Measurements from ENCODE around the gene TMEM171. TPM values are rescaled to one million over a fixed set of nuclear protein-coding genes. Genes with fewer than 3 reads are reported as not detected.

TMEM171 gene
- total RNA-seq, 4 donors from 2014 or later, result 22.3 to 74.6 (median 50.4) TPM

DNA sequence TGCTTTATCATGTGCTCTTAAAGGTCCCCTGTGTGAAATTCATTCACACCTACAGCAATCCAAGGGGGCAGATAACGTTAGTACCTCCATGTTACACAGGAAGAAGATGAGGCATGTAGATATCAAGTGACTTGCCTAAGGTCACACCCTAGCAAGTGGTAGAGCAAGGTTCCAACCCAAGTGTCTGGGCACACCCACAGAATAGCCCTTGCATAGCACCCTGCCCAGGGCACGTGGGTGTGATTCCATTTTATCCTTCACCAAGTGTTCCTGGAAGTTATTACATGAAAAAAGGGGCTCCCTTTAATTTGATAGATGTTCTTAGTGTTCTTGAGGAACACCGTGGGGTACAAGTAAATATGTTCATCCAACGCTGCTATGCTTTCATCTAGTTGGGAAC lies 4.9 kb downstream of the TMEM171 start:
- H3K27me3 ChIP-seq, result no peaks in the 10 kb centered on the region
- peaks cover 5 to 22% of the 10 kb centered on the region in 2 donors for H3K36me3 ChIP-seq
- H3K4me1 ChIP-seq, result peaks cover 16 to 17% of the 10 kb centered on the region in 2 donors
- DNase-seq, result no peak
- TF ChIP-seq POLR2A (IDR thresholded peaks at IDR 0.05), result no peak
- TF ChIP-seq, protein P1, sequence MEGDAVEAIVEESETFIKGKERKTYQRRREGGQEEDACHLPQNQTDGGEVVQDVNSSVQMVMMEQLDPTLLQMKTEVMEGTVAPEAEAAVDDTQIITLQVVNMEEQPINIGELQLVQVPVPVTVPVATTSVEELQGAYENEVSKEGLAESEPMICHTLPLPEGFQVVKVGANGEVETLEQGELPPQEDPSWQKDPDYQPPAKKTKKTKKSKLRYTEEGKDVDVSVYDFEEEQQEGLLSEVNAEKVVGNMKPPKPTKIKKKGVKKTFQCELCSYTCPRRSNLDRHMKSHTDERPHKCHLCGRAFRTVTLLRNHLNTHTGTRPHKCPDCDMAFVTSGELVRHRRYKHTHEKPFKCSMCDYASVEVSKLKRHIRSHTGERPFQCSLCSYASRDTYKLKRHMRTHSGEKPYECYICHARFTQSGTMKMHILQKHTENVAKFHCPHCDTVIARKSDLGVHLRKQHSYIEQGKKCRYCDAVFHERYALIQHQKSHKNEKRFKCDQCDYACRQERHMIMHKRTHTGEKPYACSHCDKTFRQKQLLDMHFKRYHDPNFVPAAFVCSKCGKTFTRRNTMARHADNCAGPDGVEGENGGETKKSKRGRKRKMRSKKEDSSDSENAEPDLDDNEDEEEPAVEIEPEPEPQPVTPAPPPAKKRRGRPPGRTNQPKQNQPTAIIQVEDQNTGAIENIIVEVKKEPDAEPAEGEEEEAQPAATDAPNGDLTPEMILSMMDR (IDR thresholded peaks at IDR 0.05), result no peak
- no peak overlapping the region for H3K4me3 ChIP-seq (replicated peaks in 1 of 3)
- H3K9me3 ChIP-seq, result no peaks in the 10 kb centered on the region
- no peak overlapping the region for H3K27ac ChIP-seq
- WGBS, 2 donors, result 86 to 91% methylated on average over 4 of the region's 4 CpGs
- intact Hi-C loops (cut with DNase I), result no loop called here

DNA sequence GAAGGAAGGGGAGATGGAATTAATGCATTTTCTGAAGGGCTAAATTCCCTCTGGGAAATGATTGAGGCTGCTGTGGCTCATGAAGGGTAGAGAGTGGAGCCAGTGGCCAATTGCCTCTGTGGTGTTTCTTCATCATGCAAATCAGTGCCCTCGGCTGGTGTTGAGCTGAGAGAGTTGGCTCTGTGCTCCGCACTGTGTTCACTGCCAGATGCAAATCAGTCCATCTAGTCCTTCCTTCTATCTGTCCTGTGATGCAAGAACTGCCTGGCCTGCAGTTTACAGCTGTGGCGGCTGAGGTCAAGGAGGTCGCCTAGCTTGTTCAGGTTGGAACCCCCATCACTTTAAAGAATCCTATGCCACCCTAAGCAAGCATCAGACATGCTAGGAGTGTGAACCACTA lies 6.0 kb downstream of the TMEM171 start:
- no peak for TF ChIP-seq POLR2A (IDR thresholded peaks at IDR 0.05)
- TF ChIP-seq, protein P1 (IDR thresholded peaks at IDR 0.05), result no peak
- no peak for DNase-seq
- intact Hi-C loops (cut with DNase I), result no loop called here
- Histone ChIP-seq H3K36me3 (peaks cover 5 to 22% of the 10 kb centered on the region in 2 donors), H3K27ac (no peak overlapping the region), H3K4me1 (peaks cover 16 to 17% of the 10 kb centered on the region in 2 donors), H3K4me3 (replicated peaks in 1 of 3) (no peak overlapping the region), H3K27me3 (no peaks in the 10 kb centered on the region), H3K9me3 (no peaks in the 10 kb centered on the region)
- 79 to 92% methylated on average over 4 of the region's 4 CpGs for WGBS, 2 donors

DNA sequence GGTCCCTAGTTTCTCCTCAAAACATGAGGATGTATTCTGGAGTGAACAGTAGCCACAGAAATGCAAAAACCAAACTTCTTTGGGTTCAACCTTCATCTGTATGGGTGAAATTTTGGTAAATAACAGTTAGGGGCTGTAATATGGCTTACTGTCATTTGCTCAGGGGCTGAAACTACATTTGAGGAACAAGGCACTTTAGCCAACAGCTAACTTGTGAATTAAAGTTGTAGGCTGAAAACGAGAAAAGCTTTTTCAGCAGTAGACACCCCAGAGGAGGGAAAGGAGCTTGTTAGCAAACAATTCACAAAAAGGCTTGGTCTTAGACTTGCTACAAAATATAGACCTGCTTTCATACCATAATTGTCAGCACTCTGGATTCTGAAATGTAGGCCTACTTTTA lies 6.6 kb downstream of the TMEM171 start:
- no peak for DNase-seq
- Histone ChIP-seq H3K27ac (no peak overlapping the region), H3K36me3 (peaks cover 5 to 22% of the 10 kb centered on the region in 2 donors), H3K9me3 (no peaks in the 10 kb centered on the region), H3K4me1 (peaks cover 15 to 16% of the 10 kb centered on the region in 2 donors), H3K27me3 (no peaks in the 10 kb centered on the region), H3K4me3 (replicated peaks in 1 of 3) (no peak overlapping the region)
- intact Hi-C loops (cut with DNase I), result no loop called here
- 80 to 93% methylated on average over 1 of the region's 1 CpG for WGBS, 2 donors
- TF ChIP-seq, protein P1 (IDR thresholded peaks at IDR 0.05), result no peak
- TF ChIP-seq POLR2A (IDR thresholded peaks at IDR 0.05), result no peak

DNA sequence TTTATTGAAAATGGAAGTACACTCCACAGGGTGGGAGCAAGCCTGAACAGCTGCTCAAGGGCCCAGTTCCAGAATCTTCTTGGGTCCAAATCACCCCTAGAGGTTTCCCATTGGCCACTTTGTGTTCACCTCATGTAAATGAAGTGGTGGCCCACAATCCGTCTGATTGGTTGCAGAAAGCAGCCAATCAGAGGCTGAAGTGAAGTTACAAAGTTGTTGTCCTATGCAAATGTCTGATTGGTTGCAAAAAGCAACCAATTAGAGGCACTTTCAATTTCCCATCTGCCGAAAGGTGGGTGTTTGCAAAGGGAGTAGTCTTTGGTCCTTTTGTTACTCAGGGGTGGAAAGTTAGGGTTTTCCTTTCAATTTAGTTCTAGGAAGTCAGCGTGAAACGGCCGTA lies 8.8 kb downstream of the TMEM171 start:
- Histone ChIP-seq H3K27me3 (no peaks in the 10 kb centered on the region), H3K4me3 (replicated peaks in 1 of 3) (no peak overlapping the region), H3K9me3 (no peaks in the 10 kb centered on the region), H3K36me3 (peaks cover 1 to 13% of the 10 kb centered on the region in 2 donors), H3K27ac (no peak overlapping the region), H3K4me1 (peaks cover 4 to 6% of the 10 kb centered on the region in 2 donors)
- intact Hi-C loops (cut with DNase I), result no loop called here
- WGBS, 2 donors, result 85 to 93% methylated on average over 5 of the region's 5 CpGs
- DNase-seq, result no peak
- TF ChIP-seq, protein P1 (IDR thresholded peaks at IDR 0.05), result no peak
- no peak for TF ChIP-seq POLR2A (IDR thresholded peaks at IDR 0.05)

DNA sequence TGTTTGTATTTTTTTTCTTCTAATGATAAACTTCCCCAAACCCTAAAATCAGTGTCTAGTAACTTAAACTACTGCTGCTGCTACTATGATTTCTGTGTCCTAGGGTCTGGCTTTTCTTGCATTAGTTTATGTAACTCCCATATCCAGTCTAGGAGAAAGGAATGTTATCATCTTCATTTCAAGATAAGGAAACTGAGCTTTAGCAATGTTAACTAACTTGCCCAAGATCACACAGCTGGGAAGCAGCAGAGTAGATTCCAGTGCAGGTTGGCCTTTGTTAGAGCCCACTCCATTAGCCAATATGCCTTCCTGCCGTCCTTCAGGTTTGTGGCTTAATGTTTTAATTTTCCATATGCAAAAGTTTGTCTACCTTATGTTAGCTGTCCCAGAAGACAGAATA lies 10.4 kb downstream of the TMEM171 start:
- H3K4me3 ChIP-seq (replicated peaks in 1 of 3), result no peak overlapping the region
- intact Hi-C loops (cut with DNase I), result no loop called here
- no peaks in the 10 kb centered on the region for H3K27me3 ChIP-seq
- no peaks in the 10 kb centered on the region for H3K9me3 ChIP-seq
- no peak for DNase-seq
- H3K27ac ChIP-seq, result no peak overlapping the region
- peaks cover 0 to 13% of the 10 kb centered on the region in 2 donors for H3K36me3 ChIP-seq
- WGBS, 2 donors, result 85 to 89% methylated on average over 1 of the region's 1 CpG
- no peak for TF ChIP-seq POLR2A (IDR thresholded peaks at IDR 0.05)
- TF ChIP-seq, protein P1 (IDR thresholded peaks at IDR 0.05), result no peak
- peaks cover 6 to 7% of the 10 kb centered on the region in 2 donors for H3K4me1 ChIP-seq
